Measurements from ENCODE around the gene C22orf31.
A peak's percentile ranks its signal among the peaks of the same experiment; 100 is the strongest.
"Not testable (repeated sequence)": the region's sequence is repeated elsewhere in the genome, so short reads cannot be mapped to it uniquely, and the experiment has no call there.

C22orf31 gene

GRCh38 chr22:29044657-29045176 is 16.9 kb downstream of the C22orf31 start:
- no peak overlapping the region for H3K4me3 ChIP-seq (ENCODE audit: low read depth, low read length)
- peak; percentile 81 for DNase-seq (ENCODE audit: low read depth)
- no peak for TF ChIP-seq CTCF (conservative IDR thresholded peaks at IDR 0.05; ENCODE audit: low read depth, low read length)

- H3K4me3 ChIP-seq (ENCODE audit: low read depth, low read length) = no peak overlapping the region
- DNase-seq (ENCODE audit: low read depth) = peak; percentile 68
Measured at GRCh38 chr22:29043906-29044575, 17.6 kb downstream of the C22orf31 start.

GRCh38 chr22:29041408-29041807 is 20.2 kb downstream of the C22orf31 start:
- TF ChIP-seq CTCF (conservative IDR thresholded peaks at IDR 0.05; ENCODE audit: low read depth, low read length) = no peak
- DNase-seq (ENCODE audit: low read depth) = peak; percentile 65
- H3K4me3 ChIP-seq (ENCODE audit: low read depth, low read length) = no peak overlapping the region

More at GRCh38 chr22:29043906-29044575, 17.6 kb downstream of the C22orf31 start:
- no peak for TF ChIP-seq CTCF (conservative IDR thresholded peaks at IDR 0.05; ENCODE audit: low read depth, low read length)

GRCh38 chr22:29040385-29041275 is 21.0 kb downstream of the C22orf31 start:
- TF ChIP-seq CTCF (conservative IDR thresholded peaks at IDR 0.05; ENCODE audit: low read depth, low read length) = peak; percentile 99
- DNase-seq (ENCODE audit: low read depth) = peak; percentile 95
- no peak overlapping the region for H3K4me3 ChIP-seq (ENCODE audit: low read depth, low read length)

GRCh38 chr22:29039684-29040083 is 21.9 kb downstream of the C22orf31 start:
- not testable (repeated sequence) for DNase-seq (ENCODE audit: low read depth); H3K4me3 ChIP-seq (ENCODE audit: low read depth, low read length)

GRCh38 chr22:29039148-29039547 is 22.5 kb downstream of the C22orf31 start:
- no peak for TF ChIP-seq CTCF (conservative IDR thresholded peaks at IDR 0.05; ENCODE audit: low read depth, low read length)
- no peak overlapping the region for H3K4me3 ChIP-seq (ENCODE audit: low read depth, low read length)
- DNase-seq (ENCODE audit: low read depth) = no peak

- no peak overlapping the region for H3K4me3 ChIP-seq (ENCODE audit: low read depth, low read length)
- no peak for TF ChIP-seq CTCF (conservative IDR thresholded peaks at IDR 0.05; ENCODE audit: low read depth, low read length)
- DNase-seq (ENCODE audit: low read depth) = no peak
Measured at GRCh38 chr22:29037340-29037932, 24.2 kb downstream of the C22orf31 start.
